Measurements from ENCODE around the gene DNAH2.

- TF ChIP-seq POLR2A (IDR thresholded peaks at IDR 0.05): no peak
- TF ChIP-seq CTCF (IDR thresholded peaks at IDR 0.05): no peak
These were observed 17.0 kb upstream of the DNAH2 start for GRCh38 chr17:7700510-7700909.

Data from sigmoid colon (tissue), 3 donors.